Central memory CD8-positive, alpha-beta T cell (primary cell): ENCODE measurements around the gene ANKRD10.

Experiments used
- ATAC-seq: fragments of 150-1000 bp; cut with Tn5 transposase; replicated peaks from 2 replicates; pipeline ENCODE4 v1.10.0; 2022; ENCODE audit warnings: mild to moderate bottlenecking, moderate FRiP score, moderate number of reproducible peaks; ENCODE audit not compliant: poor library complexity, severe bottlenecking; ENCODE audit errors: extremely low read depth
- DNase-seq, 2 donors: peaks; one replicate each; pipeline ENCODE4 v3.0.0; 2021; ENCODE audit warnings: low spot score in 2 of 2
- H3K27ac Mint-ChIP-seq: one replicate; pipeline ENCODE4 v1.8.0; 2022; ENCODE audit warnings: low read depth, mild to moderate bottlenecking, moderate library complexity, mixed read lengths
- H3K27me3 Mint-ChIP-seq: one replicate; pipeline ENCODE4 v1.8.0; 2022; ENCODE audit warnings: mixed read lengths
- H3K36me3 Mint-ChIP-seq: one replicate; pipeline ENCODE4 v1.8.0; 2022; ENCODE audit warnings: mild to moderate bottlenecking, moderate library complexity, mixed read lengths; ENCODE audit not compliant: insufficient read depth
- H3K4me1 Mint-ChIP-seq: one replicate; pipeline ENCODE4 v1.8.0; 2022; ENCODE audit warnings: mixed read lengths
- H3K4me3 Mint-ChIP-seq: one replicate; pipeline ENCODE4 v1.8.0; 2022; ENCODE audit warnings: mild to moderate bottlenecking, moderate library complexity, mixed read lengths
- H3K9me3 Mint-ChIP-seq: one replicate; pipeline ENCODE4 v1.8.0; 2022; ENCODE audit warnings: mixed read lengths

Gene ANKRD10

DNA sequence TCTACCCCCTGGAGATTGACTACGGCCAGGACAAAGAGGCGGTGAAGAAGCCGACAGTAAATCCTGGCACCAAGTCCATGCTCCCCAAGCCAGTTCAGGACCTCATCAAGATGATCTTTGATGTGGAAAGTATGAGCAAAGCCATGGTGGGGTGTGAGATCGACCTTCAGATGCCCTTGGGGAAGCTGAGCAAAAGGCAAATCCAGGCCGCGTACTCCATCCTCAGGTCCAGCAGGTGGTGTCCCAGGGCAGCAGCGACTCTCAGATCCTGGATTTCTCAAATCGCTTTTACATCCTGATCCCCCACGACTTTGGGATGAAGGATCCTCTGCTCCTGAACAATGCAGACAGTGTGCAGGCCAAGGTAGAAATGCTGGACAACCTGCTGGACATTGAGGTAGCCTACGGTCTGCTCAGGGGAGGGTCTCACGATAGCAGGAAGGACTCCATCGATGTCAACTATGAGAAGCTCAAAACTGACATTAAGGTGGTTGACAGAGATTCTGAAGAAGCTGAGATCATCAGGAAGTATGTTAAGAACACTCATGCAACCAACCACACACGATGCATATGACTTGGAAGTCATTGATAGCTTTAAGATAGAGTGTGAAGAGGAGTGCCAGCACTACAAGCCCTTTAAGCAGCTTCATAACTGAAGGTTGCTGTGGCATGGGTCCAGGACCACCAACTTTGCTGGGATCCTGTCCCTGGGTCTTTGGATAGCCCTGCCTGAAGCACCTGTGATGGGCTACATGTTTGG, 24.0 kb upstream of the ANKRD10 start:
- H3K4me1 Mint-ChIP-seq, result no peaks in the 10 kb centered on the region
- H3K36me3 Mint-ChIP-seq, result no peaks in the 10 kb centered on the region
- ATAC-seq (no peak), DNase-seq (no peak)
- no peak overlapping the region for H3K27ac Mint-ChIP-seq
- peaks cover 47% of the 10 kb centered on the region for H3K27me3 Mint-ChIP-seq
- H3K4me3 Mint-ChIP-seq, result no peak overlapping the region
- H3K9me3 Mint-ChIP-seq, result peaks cover 4% of the 10 kb centered on the region

DNA sequence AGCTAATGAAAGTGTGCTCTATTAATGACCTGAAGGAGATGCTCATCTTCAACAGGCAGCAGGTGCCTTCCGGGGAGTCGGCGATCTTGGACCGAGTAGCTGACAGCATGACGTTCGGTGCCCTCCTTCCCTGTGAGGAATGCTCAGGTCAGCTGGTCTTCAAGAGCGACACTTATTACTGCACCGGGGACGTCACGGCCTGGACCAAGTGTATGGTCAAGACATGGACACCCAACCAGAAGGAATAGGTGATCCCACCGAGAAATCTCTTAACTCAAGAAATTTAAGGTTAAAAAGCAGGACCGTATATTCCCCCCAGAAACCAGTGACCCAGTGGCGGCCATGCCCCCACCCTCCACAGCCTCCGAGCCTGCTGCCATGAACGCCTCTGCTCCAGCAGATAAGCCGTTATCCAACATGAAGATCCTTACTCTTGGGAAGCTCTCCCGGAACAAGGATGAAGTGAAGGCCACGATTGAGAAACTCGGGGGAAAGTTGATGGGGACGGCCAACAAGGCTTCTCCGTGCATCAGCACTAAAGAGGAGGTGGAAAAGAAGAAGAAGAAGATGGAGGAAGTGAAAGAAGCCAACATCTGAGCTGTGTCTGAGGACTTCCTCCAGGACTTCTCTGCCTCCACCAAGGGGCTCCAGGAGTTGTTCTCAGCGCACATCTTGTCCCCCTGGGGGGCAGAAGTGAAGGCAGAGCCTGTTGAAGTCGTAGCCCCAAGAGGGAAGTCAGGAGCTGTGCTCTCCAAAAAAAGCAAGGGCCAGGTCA, 22.8 kb upstream of the ANKRD10 start:
- Mint-ChIP-seq H3K27me3 (peaks cover 55% of the 10 kb centered on the region), H3K36me3 (no peaks in the 10 kb centered on the region), H3K4me1 (no peaks in the 10 kb centered on the region), H3K9me3 (peaks cover 6% of the 10 kb centered on the region), H3K4me3 (no peak overlapping the region), H3K27ac (peak overlapping the region; percentile 52)
- DNase-seq (no peak), ATAC-seq (no peak)

DNA sequence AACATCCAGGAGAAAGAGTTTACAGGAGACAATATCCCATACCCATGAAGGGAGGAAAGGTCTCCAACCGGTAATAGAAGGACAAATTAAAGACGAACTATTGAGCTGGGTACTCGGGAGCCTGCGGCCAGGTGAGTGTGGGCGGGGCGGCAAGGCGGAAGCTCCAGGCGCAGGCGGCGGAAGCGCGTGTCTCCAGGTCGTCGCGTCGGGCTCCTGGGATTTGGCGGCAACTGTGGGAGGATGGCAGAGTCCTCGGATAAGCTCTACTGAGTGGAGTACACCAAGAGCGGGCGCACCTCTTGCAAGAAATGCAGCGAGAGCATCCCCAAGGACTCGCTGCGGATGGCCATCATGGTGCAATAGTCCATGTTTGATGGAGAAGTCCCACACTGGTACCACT, 21.6 kb upstream of the ANKRD10 start:
- Mint-ChIP-seq H3K27ac (no peak overlapping the region), H3K36me3 (no peaks in the 10 kb centered on the region), H3K4me3 (no peak overlapping the region), H3K27me3 (peaks cover 62% of the 10 kb centered on the region), H3K4me1 (no peaks in the 10 kb centered on the region), H3K9me3 (peaks cover 6% of the 10 kb centered on the region)
- no peak for DNase-seq
- ATAC-seq, result no peak

DNA sequence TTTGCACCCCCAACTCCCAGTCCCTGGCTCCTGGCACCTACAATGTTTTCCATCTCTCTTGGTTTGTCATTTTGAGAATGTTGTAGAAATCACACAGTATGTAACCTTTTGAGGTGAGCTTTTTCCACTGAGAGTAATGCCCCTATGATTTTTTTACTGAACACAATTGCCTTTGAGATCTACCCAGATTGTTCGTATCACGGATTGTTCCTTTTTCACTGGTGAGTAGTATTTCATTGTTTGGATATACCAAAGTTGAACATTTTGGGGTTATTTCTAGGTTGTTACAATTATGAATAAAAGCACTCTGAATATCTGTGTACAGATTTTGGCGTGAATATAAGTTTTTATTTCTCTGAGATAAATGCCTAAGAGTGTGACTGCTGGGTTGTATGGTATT, 17.7 kb upstream of the ANKRD10 start:
- no peaks in the 10 kb centered on the region for H3K4me1 Mint-ChIP-seq
- no peak overlapping the region for H3K27ac Mint-ChIP-seq
- H3K4me3 Mint-ChIP-seq, result no peak overlapping the region
- DNase-seq (no peak), ATAC-seq (no peak)
- H3K9me3 Mint-ChIP-seq, result peaks cover 6% of the 10 kb centered on the region
- peaks cover 92% of the 10 kb centered on the region for H3K27me3 Mint-ChIP-seq
- no peaks in the 10 kb centered on the region for H3K36me3 Mint-ChIP-seq

DNA sequence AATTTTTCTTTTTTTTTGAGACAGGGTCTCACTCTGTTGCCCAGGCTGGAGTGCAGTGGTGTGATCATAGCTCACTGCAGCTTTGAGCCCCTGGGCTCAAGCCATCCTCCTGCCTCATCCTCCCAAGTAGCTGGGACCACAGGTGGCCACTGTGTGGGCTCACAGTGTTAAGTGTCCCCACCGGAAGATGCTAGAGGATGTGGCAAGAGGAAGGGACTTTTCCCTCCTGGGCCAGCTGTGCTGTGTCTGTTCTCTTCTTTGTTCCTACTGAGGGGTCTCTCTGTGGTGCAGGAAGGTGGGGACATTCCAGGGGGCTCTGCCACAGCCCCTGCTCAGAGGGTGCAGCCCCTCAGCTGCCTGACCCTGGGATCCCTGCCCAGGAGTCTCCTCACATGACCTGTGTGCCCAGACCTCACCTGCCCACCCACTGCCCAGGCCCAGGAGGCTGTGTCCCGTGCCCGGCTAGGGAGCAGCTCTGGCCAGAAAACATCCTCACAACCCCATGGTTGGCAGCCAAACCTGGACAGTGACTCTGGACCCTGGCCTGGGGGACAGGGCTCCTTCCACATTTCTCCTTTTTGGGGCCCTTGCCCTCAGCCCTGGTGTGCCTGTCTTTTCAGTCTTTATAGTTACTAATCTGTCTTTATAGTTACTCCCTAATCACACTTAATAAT, 14.4 kb upstream of the ANKRD10 start:
- DNase-seq, result no peak
- no peak overlapping the region for H3K27ac Mint-ChIP-seq

DNA sequence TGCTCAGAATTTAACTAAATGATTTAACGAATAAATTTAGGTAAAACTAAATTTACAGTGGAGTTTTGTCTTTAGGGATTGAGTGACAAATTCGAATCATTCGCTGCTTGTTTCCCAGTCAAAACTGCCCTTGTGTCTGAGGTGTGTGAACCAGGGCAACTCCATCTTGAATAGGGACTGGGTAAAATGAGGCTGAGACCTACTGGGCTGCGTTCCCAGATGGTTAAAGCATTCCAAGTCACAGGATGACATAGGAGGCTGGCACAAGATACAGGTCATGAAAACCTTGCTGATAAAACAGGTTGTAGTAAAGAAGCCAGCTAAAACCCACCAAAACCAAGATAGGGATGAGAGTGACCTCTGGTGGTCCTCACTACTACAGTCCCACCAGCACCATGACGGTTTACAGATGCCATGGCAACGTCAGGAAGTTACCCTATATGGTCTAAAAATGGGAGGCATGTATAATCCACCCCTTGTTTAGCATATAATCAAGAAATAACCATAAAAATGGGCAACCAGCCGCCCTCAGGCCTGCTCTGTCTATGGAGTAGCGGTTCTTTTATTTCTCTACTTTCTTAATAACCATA, 10.2 kb upstream of the ANKRD10 start:
- H3K27me3 Mint-ChIP-seq, result peaks cover 91% of the 10 kb centered on the region
- no peak overlapping the region for H3K4me3 Mint-ChIP-seq
- DNase-seq (no peak), ATAC-seq (no peak)
- peaks cover 5% of the 10 kb centered on the region for H3K4me1 Mint-ChIP-seq
- no peaks in the 10 kb centered on the region for H3K36me3 Mint-ChIP-seq
- H3K27ac Mint-ChIP-seq, result no peak overlapping the region
- H3K9me3 Mint-ChIP-seq, result no peaks in the 10 kb centered on the region

More for the DNA sequence above, 14.4 kb upstream of the ANKRD10 start:
- Mint-ChIP-seq H3K9me3 (peaks cover 6% of the 10 kb centered on the region), H3K4me1 (no peaks in the 10 kb centered on the region), H3K36me3 (no peaks in the 10 kb centered on the region), H3K27me3 (peaks cover 84% of the 10 kb centered on the region), H3K4me3 (no peak overlapping the region)
- no peak for ATAC-seq

DNA sequence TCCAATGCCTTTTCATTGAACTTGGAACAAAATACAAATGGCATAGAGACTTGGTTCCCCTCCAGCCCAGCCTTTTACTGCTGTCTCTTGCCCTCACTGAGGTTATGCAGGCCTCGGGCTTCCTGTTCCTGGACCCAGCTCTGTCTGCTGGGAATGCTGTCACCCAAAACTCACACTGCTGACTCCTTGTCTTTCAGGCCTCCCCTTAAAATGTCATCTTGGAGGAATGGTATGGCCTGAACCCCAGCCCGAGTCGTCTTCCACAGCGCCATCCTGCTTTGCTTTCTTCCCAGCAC, 9.7 kb upstream of the ANKRD10 start:
- no peak for ATAC-seq
- peaks cover 85% of the 10 kb centered on the region for H3K27me3 Mint-ChIP-seq

DNA sequence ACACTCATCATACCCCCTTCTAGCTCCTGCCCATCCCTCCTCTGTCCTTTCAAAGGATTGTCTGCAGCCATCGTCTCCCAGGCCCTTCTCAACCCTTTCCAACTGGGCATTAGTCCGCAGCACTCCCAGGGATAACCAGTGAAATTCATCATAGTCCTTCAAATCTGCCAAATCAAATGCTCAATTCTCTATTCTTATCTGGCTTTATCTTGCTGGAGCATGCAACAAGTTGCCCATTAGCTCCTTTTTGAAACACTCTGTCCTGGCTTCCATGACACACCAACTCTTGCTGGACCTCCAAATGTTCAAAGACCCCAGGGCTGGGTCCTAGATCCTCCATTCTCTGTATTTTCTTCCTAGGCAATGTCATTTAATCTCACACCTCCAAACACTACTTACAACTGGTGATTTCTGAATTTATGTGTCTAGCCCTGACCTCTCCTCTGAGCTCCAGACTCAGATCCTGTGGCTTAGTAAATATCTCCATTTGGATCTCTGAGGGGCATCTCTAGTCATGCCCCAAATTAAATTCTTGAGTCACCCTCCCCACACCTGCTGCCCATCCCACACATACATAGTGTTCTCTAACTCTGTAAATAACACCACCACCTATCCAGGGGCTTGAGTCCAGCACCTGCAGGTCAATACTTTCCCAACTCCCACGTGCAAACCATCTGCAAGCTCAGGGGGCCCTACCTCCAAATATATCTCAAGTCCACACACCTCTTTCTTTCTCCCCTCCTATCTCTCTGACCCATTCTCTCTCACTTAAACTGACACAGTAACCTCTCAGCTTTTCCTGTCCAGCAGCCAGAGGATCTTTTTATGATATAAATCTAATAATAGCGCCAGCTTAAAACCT, 9.1 kb upstream of the ANKRD10 start:
- peaks cover 5% of the 10 kb centered on the region for H3K4me1 Mint-ChIP-seq
- peaks cover 79% of the 10 kb centered on the region for H3K27me3 Mint-ChIP-seq
- H3K27ac Mint-ChIP-seq, result no peak overlapping the region
- no peak overlapping the region for H3K4me3 Mint-ChIP-seq
- no peaks in the 10 kb centered on the region for H3K9me3 Mint-ChIP-seq
- no peak for DNase-seq
- no peaks in the 10 kb centered on the region for H3K36me3 Mint-ChIP-seq
- ATAC-seq, result no peak

More for the DNA sequence above, 9.7 kb upstream of the ANKRD10 start:
- H3K9me3 Mint-ChIP-seq, result no peaks in the 10 kb centered on the region
- DNase-seq, result no peak
- H3K36me3 Mint-ChIP-seq, result no peaks in the 10 kb centered on the region
- H3K4me1 Mint-ChIP-seq, result peaks cover 5% of the 10 kb centered on the region
- no peak overlapping the region for H3K27ac Mint-ChIP-seq
- H3K4me3 Mint-ChIP-seq, result no peak overlapping the region

DNA sequence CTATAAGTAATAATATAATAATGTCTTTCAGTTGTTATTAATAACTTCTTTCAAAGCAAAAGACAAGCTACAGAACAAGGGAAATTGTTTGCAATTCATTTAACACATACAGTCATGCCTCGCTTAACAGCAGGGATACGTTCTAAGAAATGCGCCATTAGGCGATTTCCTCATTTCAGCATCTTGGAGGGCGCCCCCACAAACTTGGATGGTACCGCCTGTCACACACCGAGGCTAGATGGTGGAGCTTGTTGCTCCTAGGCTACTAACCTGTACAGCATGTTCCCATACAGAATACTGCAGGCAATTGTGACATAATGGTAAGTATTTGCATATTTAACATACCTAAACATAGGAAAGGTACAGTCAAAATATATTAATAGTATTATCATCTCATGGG, 8.2 kb upstream of the ANKRD10 start:
- H3K4me1 Mint-ChIP-seq, result peaks cover 5% of the 10 kb centered on the region
- no peak overlapping the region for H3K27ac Mint-ChIP-seq
- peaks cover 70% of the 10 kb centered on the region for H3K27me3 Mint-ChIP-seq
- ATAC-seq (no peak), DNase-seq (no peak)
- H3K9me3 Mint-ChIP-seq, result no peaks in the 10 kb centered on the region
- H3K36me3 Mint-ChIP-seq, result no peaks in the 10 kb centered on the region
- no peak overlapping the region for H3K4me3 Mint-ChIP-seq

DNA sequence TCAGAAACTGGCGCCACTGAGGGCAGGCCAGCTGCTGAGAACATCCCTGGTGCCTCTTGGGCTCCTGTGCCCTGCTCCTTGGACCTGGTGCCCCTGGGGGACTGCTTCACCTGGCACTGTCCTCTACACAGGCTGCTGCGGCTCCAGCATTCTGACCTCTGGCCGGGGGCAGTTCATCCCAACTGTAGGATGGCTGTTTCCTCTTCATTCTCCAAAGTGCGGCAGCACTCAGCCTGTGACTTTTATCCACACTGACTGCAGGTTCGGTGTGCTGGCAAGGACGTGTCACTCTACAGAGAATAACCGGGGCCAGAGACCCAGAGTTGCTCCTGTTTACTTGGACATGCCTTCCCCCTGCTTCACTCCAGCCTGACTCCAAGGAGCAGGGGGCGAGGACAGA, 7.6 kb upstream of the ANKRD10 start:
- H3K27me3 Mint-ChIP-seq, result peaks cover 64% of the 10 kb centered on the region
- H3K27ac Mint-ChIP-seq, result no peak overlapping the region
- H3K9me3 Mint-ChIP-seq, result no peaks in the 10 kb centered on the region
- DNase-seq (no peak), ATAC-seq (no peak)
- H3K36me3 Mint-ChIP-seq, result peaks cover 2% of the 10 kb centered on the region
- peaks cover 5% of the 10 kb centered on the region for H3K4me1 Mint-ChIP-seq
- no peak overlapping the region for H3K4me3 Mint-ChIP-seq

DNA sequence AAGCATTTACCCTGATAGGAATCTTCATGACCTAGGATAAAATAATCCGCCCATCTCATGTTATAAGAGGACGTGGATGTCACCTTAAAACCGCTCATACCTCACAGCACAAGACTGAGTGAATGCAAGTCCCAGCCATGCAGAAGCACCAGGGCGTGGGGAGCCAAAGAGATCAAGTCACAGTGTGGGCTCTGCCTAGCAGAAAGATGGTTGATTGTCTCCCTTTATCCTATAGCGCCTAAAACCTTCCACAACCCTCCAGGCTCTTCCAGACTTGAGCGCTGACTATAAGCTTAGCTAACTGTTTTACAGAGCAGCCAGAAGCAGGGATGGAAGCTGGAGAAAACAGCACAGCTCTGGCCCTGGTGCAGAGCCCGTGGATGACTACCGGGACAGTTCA, 6.8 kb upstream of the ANKRD10 start:
- ATAC-seq (no peak), DNase-seq (no peak)
- H3K9me3 Mint-ChIP-seq, result no peaks in the 10 kb centered on the region
- H3K4me1 Mint-ChIP-seq, result peaks cover 7% of the 10 kb centered on the region
- H3K4me3 Mint-ChIP-seq, result no peak overlapping the region
- peaks cover 56% of the 10 kb centered on the region for H3K27me3 Mint-ChIP-seq
- no peak overlapping the region for H3K27ac Mint-ChIP-seq
- peaks cover 2% of the 10 kb centered on the region for H3K36me3 Mint-ChIP-seq

DNA sequence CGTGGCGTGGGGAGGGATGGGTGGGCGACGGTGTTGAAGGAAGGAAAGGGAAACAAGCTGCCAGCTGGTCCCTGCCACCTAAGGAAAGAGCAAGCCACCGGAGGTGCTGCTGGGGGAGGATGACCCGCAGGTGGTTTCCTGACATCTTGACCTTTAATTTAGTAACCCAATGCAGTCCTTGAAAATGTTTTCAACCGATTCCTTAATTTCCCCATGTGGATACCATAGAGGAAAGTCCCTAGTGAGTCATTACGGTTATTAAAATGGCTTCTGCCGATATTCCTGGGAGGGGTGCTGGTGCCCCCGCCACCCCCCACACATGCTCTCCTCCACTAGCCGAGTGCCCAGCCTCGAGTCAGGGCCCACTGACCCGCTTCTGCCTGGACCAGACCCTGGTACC, 6.3 kb upstream of the ANKRD10 start:
- peaks cover 12% of the 10 kb centered on the region for H3K4me1 Mint-ChIP-seq
- H3K36me3 Mint-ChIP-seq, result peaks cover 2% of the 10 kb centered on the region
- peaks cover 51% of the 10 kb centered on the region for H3K27me3 Mint-ChIP-seq
- no peak for DNase-seq
- no peak for ATAC-seq
- H3K27ac Mint-ChIP-seq, result no peak overlapping the region
- H3K9me3 Mint-ChIP-seq, result no peaks in the 10 kb centered on the region
- no peak overlapping the region for H3K4me3 Mint-ChIP-seq
